Measurements from ENCODE around the gene SLC9A1.

Gene SLC9A1

GRCh38 chr1:27150183-27150582 is 4.7 kb downstream of the SLC9A1 start:
- DNase-seq, result no peak

- no peak for DNase-seq
Measured at GRCh38 chr1:27149762-27150113, 5.2 kb downstream of the SLC9A1 start.

- DNase-seq, result no peak
Measured at GRCh38 chr1:27149084-27149761, 5.7 kb downstream of the SLC9A1 start.

GRCh38 chr1:27148591-27148990 is 6.3 kb downstream of the SLC9A1 start:
- DNase-seq, result peak; percentile 23

- DNase-seq, result no peak
Measured at GRCh38 chr1:27147842-27148518, 6.9 kb downstream of the SLC9A1 start.

- no peak for DNase-seq
Measured at GRCh38 chr1:27145934-27146354, 9.0 kb downstream of the SLC9A1 start.

GRCh38 chr1:27144920-27145661 is 9.8 kb downstream of the SLC9A1 start:
- no peak for DNase-seq

- no peak for DNase-seq
Measured at GRCh38 chr1:27144049-27144748, 10.7 kb downstream of the SLC9A1 start.

GRCh38 chr1:27143401-27143800 is 11.5 kb downstream of the SLC9A1 start:
- DNase-seq, result no peak

- no peak for DNase-seq
Measured at GRCh38 chr1:27142464-27142863, 12.5 kb downstream of the SLC9A1 start.

GRCh38 chr1:27141266-27142003 is 13.5 kb downstream of the SLC9A1 start:
- DNase-seq, result peak; percentile 45

GRCh38 chr1:27139980-27140379 is 14.9 kb downstream of the SLC9A1 start:
- DNase-seq, result no peak

GRCh38 chr1:27138927-27139326 is 16.0 kb downstream of the SLC9A1 start:
- no peak for DNase-seq

- no peak for DNase-seq
Measured at GRCh38 chr1:27138368-27138767, 16.6 kb downstream of the SLC9A1 start.

GRCh38 chr1:27137544-27138075 is 17.3 kb downstream of the SLC9A1 start:
- DNase-seq, result no peak

GRCh38 chr1:27136998-27137542 is 17.9 kb downstream of the SLC9A1 start:
- no peak for DNase-seq

- DNase-seq, result no peak
Measured at GRCh38 chr1:27136236-27136551, 18.7 kb downstream of the SLC9A1 start.

- DNase-seq, result no peak
Measured at GRCh38 chr1:27135541-27136235, 19.2 kb downstream of the SLC9A1 start.

- DNase-seq, result no peak
Measured at GRCh38 chr1:27133991-27134390, 20.9 kb downstream of the SLC9A1 start.

- no peak for DNase-seq
Measured at GRCh38 chr1:27133158-27133557, 21.8 kb downstream of the SLC9A1 start.

- DNase-seq, result no peak
Measured at GRCh38 chr1:27132624-27133023, 22.3 kb downstream of the SLC9A1 start.

- no peak for DNase-seq
Measured at GRCh38 chr1:27132147-27132546, 22.8 kb downstream of the SLC9A1 start.
